ENCODE results near the gene SNX10.

Gene SNX10

GRCh38 chr7:26306790-26307189, 15.1 kb downstream of the SNX10 start:
- H3K9ac ChIP-seq (ENCODE audit: low read depth, low read length, poor library complexity) = no peak overlapping the region
- no peak overlapping the region for H3K27ac ChIP-seq (replicated peaks; ENCODE audit: low read length)
- H3K14ac ChIP-seq (ENCODE audit: low read length) = no peak overlapping the region
- H3K27me3 ChIP-seq (ENCODE audit: control insufficient read depth in 3 of 3, insufficient read depth in 3 of 3, low read depth in 1 of 3, low read length in 3 of 3) = peaks cover 0 to 16% (median 0%) of the 10 kb centered on the region in 3 experiments
- DNase-seq (ENCODE audit: low spot score) = no peak
- H2BK120ac ChIP-seq (ENCODE audit: low read depth, low read length) = no peak overlapping the region
- H3K9me3 ChIP-seq (replicated peaks in 1 of 2; ENCODE audit: control insufficient read depth in 2 of 2, insufficient read depth in 1 of 2, low read depth in 1 of 2, low read length in 2 of 2) = no peaks in the 10 kb centered on the region
- no CpG with 5 or more reads among the region's 3 CpGs for WGBS, 2 donors (ENCODE audit: extremely low coverage in 2 of 2, insufficient read length in 2 of 2, insufficient replicate concordance in 1 of 2)
- H4K8ac ChIP-seq (ENCODE audit: low read depth, low read length) = no peak overlapping the region
- no peak overlapping the region for H3K23ac ChIP-seq (ENCODE audit: low read depth, low read length, poor library complexity)
- no peak overlapping the region for H2AFZ ChIP-seq (ENCODE audit: low read length)
- no peak overlapping the region for H2BK5ac ChIP-seq (ENCODE audit: low read length)
- H3K4me3 ChIP-seq (ENCODE audit: low read length in 2 of 2) = no peak overlapping the region
- no peak overlapping the region for H3K4me2 ChIP-seq (ENCODE audit: insufficient read depth, low read length, poor library complexity, severe bottlenecking)
- H3K18ac ChIP-seq (ENCODE audit: low read length) = no peak overlapping the region
- no peak overlapping the region for H2AK5ac ChIP-seq (ENCODE audit: low read depth, low read length)
- H2BK12ac ChIP-seq (ENCODE audit: low read length) = no peak overlapping the region
- H3K36me3 ChIP-seq (replicated peaks in 1 of 2; ENCODE audit: control insufficient read depth in 2 of 2, insufficient read depth in 2 of 2, low read length in 2 of 2) = no peaks in the 10 kb centered on the region
- no peak overlapping the region for H4K91ac ChIP-seq (ENCODE audit: low read depth, low read length, poor library complexity)
- H2BK15ac ChIP-seq (ENCODE audit: low read length) = no peak overlapping the region
- no peaks in the 10 kb centered on the region for H3K79me1 ChIP-seq (ENCODE audit: low read depth, low read length)
- no peak overlapping the region for H3K4ac ChIP-seq (ENCODE audit: low read length)
- H3K4me1 ChIP-seq (ENCODE audit: control insufficient read depth in 2 of 2, insufficient read depth in 1 of 2, low read depth in 1 of 2, low read length in 2 of 2) = no peaks in the 10 kb centered on the region

- Histone ChIP-seq H3K18ac (ENCODE audit: low read length) (no peak overlapping the region), H2AK5ac (ENCODE audit: low read depth, low read length) (no peak overlapping the region)
Observed at GRCh38 chr7:26307226-26307625, 15.6 kb downstream of the SNX10 start.

GRCh38 chr7:26307791-26308190, 16.1 kb downstream of the SNX10 start:
- Histone ChIP-seq H3K9ac (ENCODE audit: low read depth, low read length, poor library complexity) (no peak overlapping the region), H2AFZ (ENCODE audit: low read length) (no peak overlapping the region), H4K91ac (ENCODE audit: low read depth, low read length, poor library complexity) (no peak overlapping the region), H3K14ac (ENCODE audit: low read length) (no peak overlapping the region), H2BK5ac (ENCODE audit: low read length) (no peak overlapping the region), H3K4me1 (ENCODE audit: control insufficient read depth in 2 of 2, insufficient read depth in 1 of 2, low read depth in 1 of 2, low read length in 2 of 2) (no peaks in the 10 kb centered on the region), H3K36me3 (replicated peaks in 1 of 2; ENCODE audit: control insufficient read depth in 2 of 2, insufficient read depth in 2 of 2, low read length in 2 of 2) (no peaks in the 10 kb centered on the region), H2BK120ac (ENCODE audit: low read depth, low read length) (no peak overlapping the region), H2AK5ac (ENCODE audit: low read depth, low read length) (no peak overlapping the region), H3K79me1 (ENCODE audit: low read depth, low read length) (no peaks in the 10 kb centered on the region), H3K4me2 (ENCODE audit: insufficient read depth, low read length, poor library complexity, severe bottlenecking) (no peak overlapping the region), H3K18ac (ENCODE audit: low read length) (no peak overlapping the region), H3K27ac (replicated peaks; ENCODE audit: low read length) (no peak overlapping the region), H3K9me3 (replicated peaks in 1 of 2; ENCODE audit: control insufficient read depth in 2 of 2, insufficient read depth in 1 of 2, low read depth in 1 of 2, low read length in 2 of 2) (no peaks in the 10 kb centered on the region), H3K4me3 (ENCODE audit: low read length in 2 of 2) (no peak overlapping the region), H3K23ac (ENCODE audit: low read depth, low read length, poor library complexity) (no peak overlapping the region), H4K8ac (ENCODE audit: low read depth, low read length) (no peak overlapping the region), H2BK12ac (ENCODE audit: low read length) (no peak overlapping the region), H3K27me3 (ENCODE audit: control insufficient read depth in 3 of 3, insufficient read depth in 3 of 3, low read depth in 1 of 3, low read length in 3 of 3) (peaks cover 0 to 13% (median 0%) of the 10 kb centered on the region in 3 experiments), H3K4ac (ENCODE audit: low read length) (no peak overlapping the region), H2BK15ac (ENCODE audit: low read length) (no peak overlapping the region)
- no peak for DNase-seq (ENCODE audit: low spot score)
- no CpG with 5 or more reads among the region's 1 CpG for WGBS, 2 donors (ENCODE audit: extremely low coverage in 2 of 2, insufficient read length in 2 of 2, insufficient replicate concordance in 1 of 2)

More at GRCh38 chr7:26307226-26307625, 15.6 kb downstream of the SNX10 start:
- WGBS, 2 donors (ENCODE audit: extremely low coverage in 2 of 2, insufficient read length in 2 of 2, insufficient replicate concordance in 1 of 2) = no CpG with 5 or more reads among the region's 6 CpGs
- Histone ChIP-seq H4K8ac (ENCODE audit: low read depth, low read length) (no peak overlapping the region), H3K36me3 (replicated peaks in 1 of 2; ENCODE audit: control insufficient read depth in 2 of 2, insufficient read depth in 2 of 2, low read length in 2 of 2) (no peaks in the 10 kb centered on the region), H3K27me3 (ENCODE audit: control insufficient read depth in 3 of 3, insufficient read depth in 3 of 3, low read depth in 1 of 3, low read length in 3 of 3) (peaks cover 0 to 16% (median 0%) of the 10 kb centered on the region in 3 experiments), H3K27ac (replicated peaks; ENCODE audit: low read length) (no peak overlapping the region), H3K9ac (ENCODE audit: low read depth, low read length, poor library complexity) (no peak overlapping the region), H2BK15ac (ENCODE audit: low read length) (no peak overlapping the region), H3K4me1 (ENCODE audit: control insufficient read depth in 2 of 2, insufficient read depth in 1 of 2, low read depth in 1 of 2, low read length in 2 of 2) (no peaks in the 10 kb centered on the region), H3K4me3 (ENCODE audit: low read length in 2 of 2) (no peak overlapping the region), H2BK120ac (ENCODE audit: low read depth, low read length) (no peak overlapping the region), H2BK5ac (ENCODE audit: low read length) (no peak overlapping the region), H3K4ac (ENCODE audit: low read length) (no peak overlapping the region), H2BK12ac (ENCODE audit: low read length) (no peak overlapping the region), H3K79me1 (ENCODE audit: low read depth, low read length) (no peaks in the 10 kb centered on the region), H2AFZ (ENCODE audit: low read length) (no peak overlapping the region), H3K9me3 (replicated peaks in 1 of 2; ENCODE audit: control insufficient read depth in 2 of 2, insufficient read depth in 1 of 2, low read depth in 1 of 2, low read length in 2 of 2) (no peaks in the 10 kb centered on the region), H4K91ac (ENCODE audit: low read depth, low read length, poor library complexity) (no peak overlapping the region), H3K14ac (ENCODE audit: low read length) (no peak overlapping the region), H3K23ac (ENCODE audit: low read depth, low read length, poor library complexity) (no peak overlapping the region), H3K4me2 (ENCODE audit: insufficient read depth, low read length, poor library complexity, severe bottlenecking) (no peak overlapping the region)
- no peak for DNase-seq (ENCODE audit: low spot score)

GRCh38 chr7:26308551-26308950, 16.9 kb downstream of the SNX10 start:
- no peaks in the 10 kb centered on the region for H3K36me3 ChIP-seq (replicated peaks in 1 of 2; ENCODE audit: control insufficient read depth in 2 of 2, insufficient read depth in 2 of 2, low read length in 2 of 2)
- WGBS, 2 donors (ENCODE audit: extremely low coverage in 2 of 2, insufficient read length in 2 of 2, insufficient replicate concordance in 1 of 2) = no CpG with 5 or more reads among the region's 4 CpGs
- H3K4me2 ChIP-seq (ENCODE audit: insufficient read depth, low read length, poor library complexity, severe bottlenecking) = no peak overlapping the region
- no peaks in the 10 kb centered on the region for H3K9me3 ChIP-seq (replicated peaks in 1 of 2; ENCODE audit: control insufficient read depth in 2 of 2, insufficient read depth in 1 of 2, low read depth in 1 of 2, low read length in 2 of 2)
- H2BK12ac ChIP-seq (ENCODE audit: low read length) = no peak overlapping the region
- no peaks in the 10 kb centered on the region for H3K79me1 ChIP-seq (ENCODE audit: low read depth, low read length)
- no peak overlapping the region for H4K8ac ChIP-seq (ENCODE audit: low read depth, low read length)
- no peak overlapping the region for H2BK5ac ChIP-seq (ENCODE audit: low read length)
- no peak overlapping the region for H3K14ac ChIP-seq (ENCODE audit: low read length)
- no peak overlapping the region for H3K4ac ChIP-seq (ENCODE audit: low read length)
- peaks cover 0 to 7% (median 2%) of the 10 kb centered on the region in 3 experiments for H3K27me3 ChIP-seq (ENCODE audit: control insufficient read depth in 3 of 3, insufficient read depth in 3 of 3, low read depth in 1 of 3, low read length in 3 of 3)
- H3K18ac ChIP-seq (ENCODE audit: low read length) = no peak overlapping the region
- H3K9ac ChIP-seq (ENCODE audit: low read depth, low read length, poor library complexity) = no peak overlapping the region
- DNase-seq (ENCODE audit: low spot score) = no peak
- H3K23ac ChIP-seq (ENCODE audit: low read depth, low read length, poor library complexity) = no peak overlapping the region
- H3K4me3 ChIP-seq (ENCODE audit: low read length in 2 of 2) = no peak overlapping the region
- H2AFZ ChIP-seq (ENCODE audit: low read length) = no peak overlapping the region
- H4K91ac ChIP-seq (ENCODE audit: low read depth, low read length, poor library complexity) = no peak overlapping the region
- H3K27ac ChIP-seq (replicated peaks; ENCODE audit: low read length) = no peak overlapping the region
- no peak overlapping the region for H2BK120ac ChIP-seq (ENCODE audit: low read depth, low read length)
- no peaks in the 10 kb centered on the region for H3K4me1 ChIP-seq (ENCODE audit: control insufficient read depth in 2 of 2, insufficient read depth in 1 of 2, low read depth in 1 of 2, low read length in 2 of 2)
- H2BK15ac ChIP-seq (ENCODE audit: low read length) = no peak overlapping the region
- no peak overlapping the region for H2AK5ac ChIP-seq (ENCODE audit: low read depth, low read length)

Data from neuronal stem cell (in vitro differentiated cells).